H1 (cell line): ENCODE data around the gene EPB41L3.

Source experiments
- BCL11A ChIP-seq, 2 experiments: IDR thresholded peaks; one replicate each; pipeline ENCODE4 v1.6.1; 2011; ENCODE audit warnings: low read depth in 2 of 2, low read length in 2 of 2, mild to moderate bottlenecking in 2 of 2
- CREB1 ChIP-seq: IDR thresholded peaks from 2 replicates; pipeline ENCODE4 v1.6.1; 2012; ENCODE audit warnings: inconsistent platforms
- CTCF ChIP-seq, 3 experiments: IDR thresholded peaks; 1 replicate in 2 of 3; 2 replicates in 1 of 3; pipeline versions ENCODE4 v1.5.1 to v1.6.1; 2011; ENCODE audit warnings: low read length in 3 of 3, mild to moderate bottlenecking in 3 of 3, inconsistent platforms in 2 of 3, low read depth in 1 of 3, moderate library complexity in 1 of 3; ENCODE audit not compliant: insufficient read depth in 1 of 3; ENCODE audit errors: control extremely low read depth in 1 of 3
- E2F6 ChIP-seq: IDR thresholded peaks from 2 replicates; pipeline ENCODE4 v1.6.1; 2012; ENCODE audit warnings: inconsistent platforms
- GABPA ChIP-seq: IDR thresholded peaks from 2 replicates; pipeline ENCODE4 v1.6.1; 2011; ENCODE audit warnings: mild to moderate bottlenecking, low read length, moderate library complexity, borderline replicate concordance; ENCODE audit not compliant: insufficient read depth
- JUND ChIP-seq: IDR thresholded peaks from 2 replicates; pipeline ENCODE4 v1.6.1; 2011; ENCODE audit warnings: mild to moderate bottlenecking, improper control_type of control experiment, low read length
- POLR2A ChIP-seq, 2 experiments: IDR thresholded peaks; 1 replicate in 1 of 2; 2 replicates in 1 of 2; pipeline ENCODE4 v1.6.1; 2011; ENCODE audit warnings: low read depth in 2 of 2, low read length in 2 of 2, mild to moderate bottlenecking in 2 of 2; ENCODE audit errors: control extremely low read depth in 1 of 2
- SIRT6 ChIP-seq: IDR thresholded peaks from one replicate; pipeline ENCODE4 v1.7.1; 2012; ENCODE audit warnings: low read length, inconsistent platforms
- YY1 ChIP-seq: IDR thresholded peaks from 2 replicates; pipeline ENCODE4 v1.6.1; 2011; ENCODE audit warnings: low read depth, mild to moderate bottlenecking, low read length
- ZNF274 ChIP-seq: IDR thresholded peaks from 2 replicates; pipeline ENCODE4 v1.7.0; 2012; ENCODE audit warnings: low read length, borderline replicate concordance; ENCODE audit errors: extremely low read depth

GRCh38 chr18:5419030-5419429 is 124.8 kb downstream of the EPB41L3 start:
- TF ChIP-seq CTCF (IDR thresholded peaks at IDR 0.05; ENCODE audit: control extremely low read depth in 1 of 3, insufficient read depth in 1 of 3, low read depth in 1 of 3, low read length in 3 of 3): no peak
- no peak for TF ChIP-seq SIRT6
- TF ChIP-seq ZNF274: no peak
- TF ChIP-seq YY1: no peak
- no peak for TF ChIP-seq POLR2A (IDR thresholded peaks at IDR 0.05; ENCODE audit: control extremely low read depth in 1 of 2, low read depth in 2 of 2, low read length in 2 of 2)
- no peak for TF ChIP-seq CREB1
- no peak for TF ChIP-seq BCL11A (IDR thresholded peaks at IDR 0.05; ENCODE audit: low read depth in 2 of 2, low read length in 2 of 2)
- no peak for TF ChIP-seq E2F6
- no peak for TF ChIP-seq JUND
- TF ChIP-seq GABPA: no peak
